ENCODE results near the gene CCDC33. TPM values are rescaled to one million over a fixed set of nuclear protein-coding genes. Genes with fewer than 3 reads are reported as not detected.

The CCDC33 gene
- total RNA-seq, 4 donors from 2014 or later, result 0.40 TPM; not detected in 3

DNA sequence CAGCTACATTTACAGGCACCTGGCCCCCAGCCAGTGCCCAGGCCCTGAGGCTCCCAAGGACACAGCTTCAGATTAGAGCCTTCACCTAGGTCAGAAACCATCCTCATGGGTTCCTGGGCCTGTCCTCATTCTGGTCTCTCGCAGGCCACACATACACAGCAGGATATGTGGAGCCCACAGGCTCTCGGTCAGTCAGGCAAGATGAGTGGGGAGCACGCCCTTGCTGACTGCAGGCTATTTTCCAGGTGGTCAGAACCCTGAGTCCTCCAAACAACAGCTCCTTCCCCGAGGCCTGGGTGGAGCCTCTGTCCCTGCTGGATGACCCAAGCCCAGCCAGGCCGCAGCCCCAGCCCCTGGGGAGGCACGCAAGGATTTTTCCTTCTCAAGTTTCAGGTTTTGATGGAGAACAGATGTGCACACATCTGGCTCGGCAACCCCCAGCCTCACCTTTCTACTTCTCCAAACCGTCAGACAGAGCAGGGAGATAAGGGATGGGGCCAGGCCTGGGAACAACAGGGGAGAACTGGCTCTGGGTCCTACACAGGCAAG, 35.2 kb upstream of the CCDC33 start:
- H3K36me3 ChIP-seq, result no peaks in the 10 kb centered on the region
- DNase-seq, result no peak
- no peak overlapping the region for H3K4me3 ChIP-seq
- H3K27ac ChIP-seq, result no peak overlapping the region
- no peaks in the 10 kb centered on the region for H3K9me3 ChIP-seq
- TF ChIP-seq, protein P1, sequence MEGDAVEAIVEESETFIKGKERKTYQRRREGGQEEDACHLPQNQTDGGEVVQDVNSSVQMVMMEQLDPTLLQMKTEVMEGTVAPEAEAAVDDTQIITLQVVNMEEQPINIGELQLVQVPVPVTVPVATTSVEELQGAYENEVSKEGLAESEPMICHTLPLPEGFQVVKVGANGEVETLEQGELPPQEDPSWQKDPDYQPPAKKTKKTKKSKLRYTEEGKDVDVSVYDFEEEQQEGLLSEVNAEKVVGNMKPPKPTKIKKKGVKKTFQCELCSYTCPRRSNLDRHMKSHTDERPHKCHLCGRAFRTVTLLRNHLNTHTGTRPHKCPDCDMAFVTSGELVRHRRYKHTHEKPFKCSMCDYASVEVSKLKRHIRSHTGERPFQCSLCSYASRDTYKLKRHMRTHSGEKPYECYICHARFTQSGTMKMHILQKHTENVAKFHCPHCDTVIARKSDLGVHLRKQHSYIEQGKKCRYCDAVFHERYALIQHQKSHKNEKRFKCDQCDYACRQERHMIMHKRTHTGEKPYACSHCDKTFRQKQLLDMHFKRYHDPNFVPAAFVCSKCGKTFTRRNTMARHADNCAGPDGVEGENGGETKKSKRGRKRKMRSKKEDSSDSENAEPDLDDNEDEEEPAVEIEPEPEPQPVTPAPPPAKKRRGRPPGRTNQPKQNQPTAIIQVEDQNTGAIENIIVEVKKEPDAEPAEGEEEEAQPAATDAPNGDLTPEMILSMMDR (IDR thresholded peaks at IDR 0.05), result no peak
- TF ChIP-seq POLR2A (IDR thresholded peaks at IDR 0.05), result no peak
- H3K4me1 ChIP-seq, result peaks cover 0 to 4% (median 0%) of the 10 kb centered on the region in 4 donors
- H3K27me3 ChIP-seq, result no peaks in the 10 kb centered on the region

DNA sequence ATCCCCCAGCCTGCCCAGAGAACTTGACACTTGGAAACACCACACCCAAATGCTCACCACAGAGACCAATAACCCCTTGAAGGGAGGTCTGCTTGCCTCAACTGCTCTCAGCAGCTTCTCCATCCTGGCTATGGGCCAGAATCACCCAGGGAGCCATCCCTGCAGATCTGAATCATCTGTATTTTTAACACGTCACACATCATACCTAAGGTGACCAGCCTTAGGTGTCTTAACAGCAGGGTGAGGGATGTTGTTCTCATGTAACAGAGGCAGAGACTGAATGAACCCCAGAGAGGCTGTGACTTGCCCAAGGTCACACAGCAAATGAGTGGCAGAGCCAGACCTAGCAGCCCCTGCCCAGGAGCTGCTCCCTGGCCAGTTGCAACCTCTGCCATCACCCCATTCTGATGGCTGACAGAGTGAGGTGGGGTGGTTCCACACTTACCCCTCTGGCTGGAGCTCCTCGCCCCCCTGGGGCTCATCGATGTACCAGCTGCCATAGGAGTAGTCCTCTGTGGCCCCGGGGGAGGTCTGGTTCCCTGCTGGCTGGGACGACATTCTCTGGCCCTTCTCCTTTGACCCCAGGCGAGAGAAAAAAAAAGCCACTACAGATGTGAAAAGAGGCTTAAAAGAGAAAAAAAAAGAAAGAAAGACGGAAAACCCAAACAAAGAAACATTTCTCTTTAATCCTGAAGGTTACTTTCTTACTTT, 34.3 kb upstream of the CCDC33 start:
- no peaks in the 10 kb centered on the region for H3K36me3 ChIP-seq
- H3K27me3 ChIP-seq, result no peaks in the 10 kb centered on the region
- H3K4me3 ChIP-seq, result no peak overlapping the region
- no peak overlapping the region for H3K27ac ChIP-seq
- TF ChIP-seq, protein P1 (IDR thresholded peaks at IDR 0.05), result no peak
- no peak for TF ChIP-seq POLR2A (IDR thresholded peaks at IDR 0.05)
- no peak for DNase-seq
- H3K9me3 ChIP-seq, result no peaks in the 10 kb centered on the region
- H3K4me1 ChIP-seq, result no peaks in the 10 kb centered on the region

DNA sequence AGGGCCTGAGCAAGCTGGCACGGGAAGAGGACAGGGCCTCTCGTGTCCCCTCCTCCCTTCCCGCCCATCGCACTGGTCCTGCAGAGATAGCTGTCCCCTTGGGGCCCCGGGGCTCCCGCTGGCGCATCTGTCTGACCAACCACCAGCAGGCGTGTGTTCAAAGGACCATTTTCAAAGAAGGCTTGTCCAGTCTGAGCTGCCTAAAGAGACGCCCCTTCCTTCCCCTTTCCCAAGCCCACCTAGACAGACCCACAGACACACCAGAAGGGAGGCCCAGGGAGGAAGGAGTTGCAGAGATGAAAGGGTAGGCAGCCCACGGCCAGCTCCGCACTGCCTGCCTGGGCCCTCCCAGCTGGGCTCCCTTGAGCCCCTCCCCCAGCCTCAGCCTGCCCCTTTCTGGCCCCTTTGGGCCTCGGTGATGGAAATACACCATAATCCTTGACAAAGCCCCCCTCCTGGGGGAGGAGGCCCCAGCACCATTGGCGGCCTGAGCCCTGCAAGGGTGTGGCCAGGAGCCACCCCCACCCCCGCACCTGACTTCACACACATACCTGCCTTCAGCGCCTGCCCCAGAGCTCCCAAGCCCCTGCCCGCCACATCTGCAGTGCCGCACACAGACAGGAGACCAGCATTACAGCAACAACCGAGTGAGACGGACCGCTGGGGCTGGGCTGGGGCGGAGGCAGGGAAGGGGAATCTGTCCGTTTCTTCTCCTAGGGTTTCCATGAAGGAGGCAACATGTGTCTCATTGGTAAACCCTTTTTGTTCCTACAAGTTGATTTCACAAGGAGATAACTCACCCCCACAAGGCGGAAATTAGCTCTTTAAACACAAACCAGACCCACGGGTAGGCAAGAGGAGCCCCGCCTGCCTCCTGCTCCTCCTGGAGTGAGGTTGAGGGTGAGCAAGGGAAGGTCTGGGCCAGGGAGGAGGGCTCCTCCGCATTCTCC, 33.4 kb upstream of the CCDC33 start, which contains the start of gene STRA6:
Gene STRA6 (minus strand): TSS at position 336 of the 950 bp plus-strand sequence. CDS start 520 bp downstream, outside the sequence.
- no peaks in the 10 kb centered on the region for H3K4me1 ChIP-seq
- H3K27me3 ChIP-seq, result no peaks in the 10 kb centered on the region
- no peaks in the 10 kb centered on the region for H3K36me3 ChIP-seq
- TF ChIP-seq, protein P1 (IDR thresholded peaks at IDR 0.05), result no peak
- no peak for TF ChIP-seq POLR2A (IDR thresholded peaks at IDR 0.05)
- no peak within 1 kb of the TSS for H3K4me3 ChIP-seq
- H3K27ac ChIP-seq, result no peak within 1 kb of the TSS
- no peak for DNase-seq
- H3K9me3 ChIP-seq, result no peaks in the 10 kb centered on the region

DNA sequence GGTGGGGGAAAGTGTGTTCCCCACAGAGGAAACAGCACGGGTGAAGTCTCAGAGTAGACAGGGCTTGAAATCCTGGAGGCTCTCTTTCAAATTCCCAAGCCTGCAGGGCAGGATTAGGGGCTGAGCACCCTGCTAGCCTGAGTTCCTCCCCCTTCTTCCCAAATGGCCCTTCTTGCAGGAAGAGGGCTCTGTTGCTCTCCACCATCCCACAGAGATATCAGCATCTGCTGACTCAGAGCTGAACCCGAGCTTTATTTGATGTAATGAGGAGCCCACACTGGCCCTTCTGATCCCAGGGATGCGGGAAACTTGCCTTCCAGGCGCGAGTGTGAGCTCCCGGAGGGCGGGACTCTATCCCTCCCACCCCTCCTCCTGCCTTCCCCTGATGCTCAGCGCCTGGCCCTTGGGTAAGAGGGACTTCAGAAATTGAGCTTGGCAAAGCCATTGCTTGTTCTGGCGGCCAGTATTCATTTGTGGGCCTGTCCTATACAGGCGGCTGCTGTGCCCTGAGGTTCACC, 32.2 kb upstream of the CCDC33 start:
- TF ChIP-seq, protein P1 (IDR thresholded peaks at IDR 0.05), result no peak
- TF ChIP-seq POLR2A (IDR thresholded peaks at IDR 0.05), result no peak
- Histone ChIP-seq H3K4me1 (no peaks in the 10 kb centered on the region), H3K36me3 (no peaks in the 10 kb centered on the region), H3K27me3 (no peaks in the 10 kb centered on the region), H3K27ac (no peak overlapping the region), H3K9me3 (no peaks in the 10 kb centered on the region), H3K4me3 (no peak overlapping the region)
- DNase-seq, result no peak

DNA sequence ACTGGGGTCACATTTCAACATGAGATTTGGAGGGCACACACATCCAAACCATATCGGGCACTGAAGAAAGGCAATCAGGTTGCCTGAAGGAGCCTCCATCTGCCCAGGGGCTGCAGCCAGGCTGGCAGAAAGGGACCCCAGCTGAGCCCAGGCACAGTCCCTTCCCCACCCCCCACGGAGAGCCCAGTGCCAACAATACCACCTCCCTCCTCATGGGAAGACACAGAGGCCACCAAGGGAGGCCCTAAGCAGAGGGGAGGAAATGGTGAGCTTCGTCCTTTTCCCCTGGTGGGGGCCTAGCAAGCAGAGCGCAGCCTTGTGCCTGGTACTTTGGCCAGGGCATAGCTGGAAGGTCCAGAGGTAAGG, 30.6 kb upstream of the CCDC33 start:
- H3K27ac ChIP-seq, result no peak overlapping the region
- H3K27me3 ChIP-seq, result no peaks in the 10 kb centered on the region
- DNase-seq, result no peak
- TF ChIP-seq, protein P1 (IDR thresholded peaks at IDR 0.05), result no peak
- no peak overlapping the region for H3K4me3 ChIP-seq
- H3K36me3 ChIP-seq, result no peaks in the 10 kb centered on the region
- H3K9me3 ChIP-seq, result no peaks in the 10 kb centered on the region
- H3K4me1 ChIP-seq, result no peaks in the 10 kb centered on the region
